MM.1S (cell line): Measurements from ENCODE around the gene TMEM135.

Experiments
- DNase-seq: peaks from one replicate; pipeline ENCODE4 v3.0.0-alpha.2; 2015
- H2AFZ ChIP-seq: fragments of 300-600 bp; sonication (generic); 2 replicates; pipeline ENCODE4 v1.6.0; 2016; ENCODE audit warnings: antibody characterized with exemption, low read length
- H3F3A ChIP-seq: fragments of 300-600 bp; sonication (generic); 2 replicates; pipeline ENCODE4 v1.6.1; 2016; ENCODE audit warnings: mild to moderate bottlenecking, antibody characterized with exemption, low read length, moderate library complexity, mixed read lengths; ENCODE audit not compliant: insufficient read depth
- H3K27ac ChIP-seq: fragments of 300-600 bp; sonication (generic); 2 replicates; pipeline ENCODE4 v1.5.1; 2016; ENCODE audit warnings: mild to moderate bottlenecking, low read length
- H3K27me3 ChIP-seq: fragments of 300-600 bp; sonication (generic); replicated peaks from 2 replicates; pipeline ENCODE4 v1.6.0; 2016; ENCODE audit warnings: low read length; ENCODE audit not compliant: insufficient read depth
- H3K36me3 ChIP-seq: fragments of 300-600 bp; sonication (generic); replicated peaks from 2 replicates; pipeline ENCODE4 v1.6.1; 2016; ENCODE audit warnings: mild to moderate bottlenecking, low read length, mixed read lengths; ENCODE audit not compliant: insufficient read depth
- H3K4me1 ChIP-seq: fragments of 300-600 bp; sonication (generic); 2 replicates; pipeline ENCODE4 v1.6.1; 2016; ENCODE audit warnings: low read length, mixed read lengths
- H3K4me2 ChIP-seq: fragments of 300-600 bp; sonication (generic); 2 replicates; pipeline ENCODE4 v1.6.0; 2016; ENCODE audit warnings: low read depth, low read length
- H3K4me3 ChIP-seq: fragments of 300-600 bp; sonication (generic); 2 replicates; pipeline ENCODE4 v1.5.1; 2016; ENCODE audit warnings: low read length, mixed read lengths
- H3K79me2 ChIP-seq: fragments of 300-600 bp; sonication (generic); 2 replicates; pipeline ENCODE4 v1.6.1; 2016; ENCODE audit warnings: mixed run types, low read length, mixed read lengths
- H3K9ac ChIP-seq: fragments of 300-600 bp; sonication (generic); 2 replicates; pipeline ENCODE4 v1.6.1; 2016; ENCODE audit warnings: low read length, mixed read lengths
- H3K9me2 ChIP-seq: fragments of 300-600 bp; sonication (generic); replicated peaks from 2 replicates; pipeline ENCODE4 v1.6.1; 2016; ENCODE audit warnings: mild to moderate bottlenecking, low read length, mixed read lengths; ENCODE audit not compliant: insufficient read depth
- H3K9me3 ChIP-seq: fragments of 300-600 bp; sonication (generic); replicated peaks from 2 replicates; pipeline ENCODE4 v1.6.1; 2016; ENCODE audit warnings: mild to moderate bottlenecking, low read length, mixed read lengths; ENCODE audit not compliant: insufficient read depth
- H4K20me1 ChIP-seq: fragments of 300-600 bp; sonication (generic); 2 replicates; pipeline ENCODE4 v1.6.1; 2016; ENCODE audit warnings: mild to moderate bottlenecking, low read length, moderate library complexity, mixed read lengths; ENCODE audit not compliant: insufficient read depth
- EZH2 ChIP-seq: fragments of 300-600 bp; sonication (generic); optimal IDR thresholded peaks from 2 replicates; pipeline ENCODE3; 2017; ENCODE audit warnings: low read depth, mild to moderate bottlenecking, antibody characterized with exemption, low read length, mixed read lengths
- EZH2phosphoT487 ChIP-seq: fragments of 300-600 bp; sonication (generic); IDR thresholded peaks from 2 replicates; pipeline ENCODE4 v1.6.1; 2018; ENCODE audit warnings: antibody characterized with exemption, low read length
- TF ChIP-seq, protein P1 (sequence below): fragments of 300-600 bp; sonication (generic); IDR thresholded peaks from 2 replicates; pipeline ENCODE4 v1.5.1; 2016; ENCODE audit warnings: antibody characterized with exemption, low read length, mixed read lengths

Gene TMEM135

GRCh38 chr11:86996953-86997570, 40.7 kb upstream of the TMEM135 start:
- Histone ChIP-seq H3F3A (no peaks in the 10 kb centered on the region), H3K79me2 (no peaks in the 10 kb centered on the region), H2AFZ (no peak overlapping the region), H3K9me3 (no peaks in the 10 kb centered on the region), H3K36me3 (no peaks in the 10 kb centered on the region), H4K20me1 (no peaks in the 10 kb centered on the region), H3K4me3 (no peak overlapping the region), H3K9ac (no peak overlapping the region), H3K27me3 (no peaks in the 10 kb centered on the region), H3K27ac (no peak overlapping the region), H3K9me2 (no peaks in the 10 kb centered on the region), H3K4me1 (no peaks in the 10 kb centered on the region), H3K4me2 (no peak overlapping the region)
- no peak for DNase-seq
- TF ChIP-seq EZH2 (no peak), EZH2phosphoT487 (no peak)
- TF ChIP-seq, protein P1, sequence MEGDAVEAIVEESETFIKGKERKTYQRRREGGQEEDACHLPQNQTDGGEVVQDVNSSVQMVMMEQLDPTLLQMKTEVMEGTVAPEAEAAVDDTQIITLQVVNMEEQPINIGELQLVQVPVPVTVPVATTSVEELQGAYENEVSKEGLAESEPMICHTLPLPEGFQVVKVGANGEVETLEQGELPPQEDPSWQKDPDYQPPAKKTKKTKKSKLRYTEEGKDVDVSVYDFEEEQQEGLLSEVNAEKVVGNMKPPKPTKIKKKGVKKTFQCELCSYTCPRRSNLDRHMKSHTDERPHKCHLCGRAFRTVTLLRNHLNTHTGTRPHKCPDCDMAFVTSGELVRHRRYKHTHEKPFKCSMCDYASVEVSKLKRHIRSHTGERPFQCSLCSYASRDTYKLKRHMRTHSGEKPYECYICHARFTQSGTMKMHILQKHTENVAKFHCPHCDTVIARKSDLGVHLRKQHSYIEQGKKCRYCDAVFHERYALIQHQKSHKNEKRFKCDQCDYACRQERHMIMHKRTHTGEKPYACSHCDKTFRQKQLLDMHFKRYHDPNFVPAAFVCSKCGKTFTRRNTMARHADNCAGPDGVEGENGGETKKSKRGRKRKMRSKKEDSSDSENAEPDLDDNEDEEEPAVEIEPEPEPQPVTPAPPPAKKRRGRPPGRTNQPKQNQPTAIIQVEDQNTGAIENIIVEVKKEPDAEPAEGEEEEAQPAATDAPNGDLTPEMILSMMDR: no peak

DNA sequence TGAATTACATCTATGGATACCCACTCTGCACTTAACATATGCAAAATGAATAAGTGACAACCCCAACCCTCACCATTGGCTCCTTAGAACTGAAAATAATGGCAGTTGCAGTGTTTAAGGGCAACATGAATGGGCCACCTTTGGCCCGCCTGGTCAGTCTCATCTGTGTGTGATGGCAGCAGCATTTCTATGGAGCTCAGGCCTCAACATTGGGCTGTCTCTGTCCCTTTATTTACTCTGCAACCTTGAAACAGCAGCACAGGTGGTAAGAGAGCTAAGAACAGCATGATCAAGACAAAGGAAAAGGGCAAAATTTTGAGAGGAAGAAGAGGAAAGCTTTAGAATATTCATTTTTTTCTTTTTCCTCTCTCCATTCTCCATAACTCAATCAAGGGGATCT, 38.3 kb upstream of the TMEM135 start:
- TF ChIP-seq, protein P1: no peak
- no peak for TF ChIP-seq EZH2phosphoT487
- TF ChIP-seq EZH2: no peak
- H2AFZ ChIP-seq: no peak overlapping the region
- DNase-seq: no peak
- no peaks in the 10 kb centered on the region for H3K79me2 ChIP-seq
- H3K36me3 ChIP-seq: no peaks in the 10 kb centered on the region
- no peak overlapping the region for H3K27ac ChIP-seq
- H3K9ac ChIP-seq: no peak overlapping the region
- no peaks in the 10 kb centered on the region for H3K9me3 ChIP-seq
- H3K4me3 ChIP-seq: no peak overlapping the region
- no peaks in the 10 kb centered on the region for H4K20me1 ChIP-seq
- H3K27me3 ChIP-seq: no peaks in the 10 kb centered on the region
- no peaks in the 10 kb centered on the region for H3K9me2 ChIP-seq
- no peaks in the 10 kb centered on the region for H3K4me1 ChIP-seq
- H3K4me2 ChIP-seq: no peak overlapping the region
- H3F3A ChIP-seq: no peaks in the 10 kb centered on the region

DNA sequence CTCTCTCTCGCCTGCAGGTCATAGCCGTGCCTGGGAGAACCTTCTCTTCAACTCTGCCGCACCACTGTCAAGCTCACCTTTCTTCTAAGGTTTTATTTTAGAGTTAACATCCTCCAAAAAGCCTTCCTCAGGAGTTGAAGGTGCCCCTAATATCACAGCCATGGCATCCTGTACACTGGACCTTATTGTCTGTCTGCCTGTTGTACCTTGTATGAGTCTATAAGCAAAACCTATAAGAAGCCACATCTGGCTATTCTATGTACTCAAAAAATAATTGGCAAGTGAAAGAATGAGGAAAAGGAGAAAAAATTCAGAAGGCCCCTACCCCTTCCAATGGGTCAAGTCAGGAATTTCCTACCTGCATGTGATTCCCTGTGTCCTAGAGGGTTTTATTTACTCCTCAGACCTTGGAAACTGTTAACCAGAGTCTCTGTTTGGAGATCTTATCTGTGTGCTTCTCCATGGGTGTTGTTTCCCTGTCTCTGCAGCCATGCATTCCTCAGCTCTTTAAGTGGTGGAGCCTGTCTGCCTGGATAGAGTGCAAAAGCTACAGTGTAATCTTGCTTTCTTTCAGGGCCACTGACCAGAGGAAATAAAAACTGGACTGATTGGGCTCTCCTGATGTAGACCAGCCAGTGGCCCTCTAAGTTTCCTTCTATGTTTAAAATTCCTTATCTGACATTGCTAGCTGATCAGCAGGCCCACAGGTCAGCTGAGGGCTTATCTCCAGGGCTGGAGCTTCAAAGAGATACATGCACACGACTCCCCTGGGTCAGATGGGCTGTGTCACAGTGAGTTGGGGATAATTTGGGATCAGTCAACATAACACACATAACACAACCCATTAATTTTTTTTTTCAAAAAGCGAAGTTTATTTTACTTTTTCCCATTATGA, 37.6 kb upstream of the TMEM135 start:
- Histone ChIP-seq H2AFZ (no peak overlapping the region), H3K9me2 (no peaks in the 10 kb centered on the region), H4K20me1 (no peaks in the 10 kb centered on the region), H3F3A (no peaks in the 10 kb centered on the region), H3K27ac (no peak overlapping the region), H3K4me1 (no peaks in the 10 kb centered on the region), H3K79me2 (no peaks in the 10 kb centered on the region), H3K36me3 (no peaks in the 10 kb centered on the region), H3K27me3 (no peaks in the 10 kb centered on the region), H3K9me3 (no peaks in the 10 kb centered on the region), H3K9ac (no peak overlapping the region), H3K4me3 (no peak overlapping the region), H3K4me2 (no peak overlapping the region)
- TF ChIP-seq EZH2phosphoT487: no peak
- TF ChIP-seq, protein P1: no peak
- no peak for TF ChIP-seq EZH2
- no peak for DNase-seq
